HG03097 (cell line): ENCODE measurements around the gene CDKN1B.
A peak's percentile ranks its signal among the peaks of the same experiment; 100 is the strongest.

Source experiments
- ATAC-seq: cut with Tn5 transposase; IDR thresholded peaks from one replicate; pipeline ENCODE4 v1.9.1; 2021; ENCODE audit not compliant: unreplicated experiment, low FRiP score

CDKN1B gene

DNA sequence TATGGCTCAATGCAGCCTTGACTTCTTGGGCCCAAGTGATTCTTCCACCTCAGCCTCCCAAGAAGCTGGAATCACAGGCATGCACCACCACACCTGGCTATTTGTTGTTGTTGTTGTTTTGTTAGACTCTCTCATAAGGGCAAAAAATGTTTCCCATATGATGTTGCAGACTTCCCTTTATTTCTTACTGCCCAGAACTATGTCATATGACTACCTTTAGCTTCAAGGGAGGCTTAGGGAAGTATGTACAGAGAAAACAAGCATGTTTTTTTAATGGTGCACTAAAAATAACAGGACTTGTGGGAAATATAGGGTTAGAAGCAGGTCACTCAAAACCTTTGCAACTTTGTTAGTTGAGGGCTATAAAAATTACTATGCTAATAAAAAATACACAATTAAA is 16.9 kb upstream of the CDKN1B start:
- ATAC-seq = no peak

DNA sequence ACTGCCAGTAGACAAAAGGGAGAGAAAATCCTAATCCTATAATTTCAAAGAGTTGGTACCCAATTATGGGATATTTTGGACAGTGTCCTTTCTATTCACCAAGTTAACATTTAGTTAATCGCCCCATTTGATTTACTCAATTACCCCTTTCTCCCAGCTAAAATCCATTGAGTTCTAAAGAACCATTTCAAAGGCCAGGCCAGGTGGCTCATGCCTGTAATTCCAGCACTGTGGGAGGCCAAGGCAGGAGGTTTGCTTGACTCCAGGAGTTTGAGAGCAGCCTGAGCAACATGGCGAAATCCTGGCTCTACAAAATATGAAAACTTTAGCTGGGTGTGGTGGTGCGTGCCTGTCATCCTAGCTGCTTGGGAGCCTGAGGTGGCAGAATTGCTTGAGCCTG is 15.7 kb upstream of the CDKN1B start:
- ATAC-seq = no peak

- peak; percentile 61 for ATAC-seq
Measured at GRCh38 chr12:12704593-12705230, 12.5 kb upstream of the CDKN1B start.

- no peak for ATAC-seq
Measured at GRCh38 chr12:12705838-12706520, 11.2 kb upstream of the CDKN1B start.

DNA sequence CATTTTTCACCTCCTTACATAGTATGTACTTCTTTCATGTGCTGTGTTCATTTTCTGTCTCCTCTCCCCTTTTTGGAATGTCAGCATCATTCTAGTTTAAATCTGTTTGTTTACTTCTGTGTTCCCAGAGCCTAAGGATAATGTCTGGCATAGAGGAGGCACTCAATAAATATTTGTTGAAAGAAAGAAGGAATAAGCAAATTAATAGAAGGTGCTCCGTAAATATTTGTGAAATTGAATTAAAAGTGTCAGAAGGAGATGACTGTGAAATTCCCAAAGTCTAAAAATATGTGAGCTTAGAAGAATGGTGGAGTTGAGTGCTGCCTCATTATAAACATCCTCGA is 3.3 kb upstream of the CDKN1B start:
- no peak for ATAC-seq

- ATAC-seq = no peak
Measured at GRCh38 chr12:12714276-12715021, 2.7 kb upstream of the CDKN1B start.

- no peak for ATAC-seq
Measured at GRCh38 chr12:12715128-12715458, 2.1 kb upstream of the CDKN1B start.

DNA sequence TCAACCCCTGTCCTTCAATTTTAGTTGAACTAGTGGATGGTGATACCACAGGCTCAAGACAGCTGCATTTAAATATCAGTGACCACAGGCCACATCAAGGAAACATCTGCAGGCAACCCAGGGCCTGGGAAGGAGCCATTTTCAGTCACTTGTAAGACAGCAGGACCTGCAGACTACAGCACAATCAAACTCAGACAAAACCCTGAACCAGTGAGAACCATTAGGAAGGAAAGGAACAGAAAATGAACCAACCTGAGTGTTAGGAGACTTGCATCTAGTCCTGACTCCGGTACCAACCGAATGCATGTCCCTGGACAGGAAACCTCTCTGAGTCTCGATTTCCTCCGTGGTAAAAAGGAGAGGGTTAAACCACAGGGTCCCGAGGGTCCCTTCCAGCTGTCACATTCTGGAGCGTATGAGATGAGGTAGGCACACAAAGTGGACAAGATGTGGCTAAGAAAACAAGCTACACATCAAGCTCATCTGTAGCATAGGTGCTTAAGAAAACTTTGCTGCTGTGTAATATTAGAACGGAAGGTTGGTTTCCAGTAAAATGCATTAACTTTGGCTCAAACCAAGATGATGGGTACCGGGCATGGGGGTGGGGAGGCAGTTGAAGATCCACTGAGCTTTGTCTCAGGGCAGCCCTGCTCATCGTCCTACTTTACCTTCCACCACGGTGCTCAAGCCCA is 1.6 kb upstream of the CDKN1B start:
- ATAC-seq = peak; percentile 39

- no peak for ATAC-seq
Measured at GRCh38 chr12:12716151-12716792, 896 bp upstream of the CDKN1B start.

GRCh38 chr12:12717586-12718380 is 615 bp downstream of the CDKN1B start:
- peak; percentile 2 for ATAC-seq

- ATAC-seq = no peak
Measured at GRCh38 chr12:12718381-12718759, 1.2 kb downstream of the CDKN1B start.

DNA sequence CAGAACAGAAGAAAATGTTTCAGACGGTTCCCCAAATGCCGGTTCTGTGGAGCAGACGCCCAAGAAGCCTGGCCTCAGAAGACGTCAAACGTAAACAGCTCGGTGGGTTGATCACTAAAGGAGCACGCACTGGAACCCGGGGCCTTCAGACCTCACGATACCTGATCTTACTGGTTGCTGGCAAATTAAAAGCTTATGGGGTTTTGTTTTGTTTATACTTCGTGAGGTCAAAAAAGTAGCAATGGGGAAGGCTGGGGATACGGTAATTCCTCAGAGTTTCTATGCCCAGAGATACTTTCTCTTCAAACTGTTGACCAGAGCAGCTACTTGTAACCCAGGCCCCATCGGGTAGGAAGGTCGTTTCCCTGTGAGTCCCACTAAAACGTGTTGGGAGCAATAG is 1.7 kb downstream of the CDKN1B start:
- no peak for ATAC-seq

DNA sequence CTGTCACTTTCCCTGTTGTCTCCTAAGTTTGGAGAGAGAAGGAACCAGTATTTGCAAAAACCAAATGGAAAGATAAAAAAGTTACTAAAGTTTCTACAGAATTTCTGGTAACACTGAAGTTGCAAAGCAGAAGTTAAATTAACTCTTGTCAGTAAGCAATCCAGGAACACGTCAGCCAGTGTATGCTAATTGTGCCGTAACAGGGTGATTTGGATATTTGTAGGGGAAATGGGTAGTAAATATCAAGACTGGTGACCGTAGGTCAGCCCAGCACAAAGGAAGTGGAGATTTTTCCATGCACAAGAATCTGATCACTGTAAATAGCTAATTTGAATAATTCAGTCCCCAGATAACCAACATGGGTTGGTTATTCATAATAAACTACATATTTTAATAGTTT is 2.3 kb downstream of the CDKN1B start:
- ATAC-seq = no peak

GRCh38 chr12:12720052-12720451 is 2.9 kb downstream of the CDKN1B start:
- ATAC-seq = no peak

GRCh38 chr12:12720672-12721161 is 3.5 kb downstream of the CDKN1B start:
- no peak for ATAC-seq

GRCh38 chr12:12721176-12721751 is 4.1 kb downstream of the CDKN1B start:
- ATAC-seq = no peak

GRCh38 chr12:12721814-12722434 is 4.8 kb downstream of the CDKN1B start:
- no peak for ATAC-seq

GRCh38 chr12:12722435-12723148 is 5.4 kb downstream of the CDKN1B start:
- no peak for ATAC-seq
